Posterior cingulate gyrus (tissue), 11 donors: ENCODE data around the gene TRIM75.
"Not testable (repeated sequence)": the region's sequence is repeated elsewhere in the genome, so short reads cannot be mapped to it uniquely, and the experiment has no call there.

Experiments used
- DNase-seq, 10 donors: peaks; one replicate each; pipeline versions ENCODE4 v3.0.0 to v3.0.0-alpha.2; 2020 to 2021; ENCODE audit warnings: mixed read lengths in 3 of 10
- intact Hi-C: fragments of 100-400 bp; cut with DNase I; formaldehyde crosslinking; loops from one replicate; pipeline ENCODE4 v1.15.1; 2023

TRIM75 gene

GRCh38 chr4:165053645-165054044 is at the start of gene TRIM75:
Gene TRIM75 (plus strand): TSS chr4:165053866. CDS start chr4:165059148, 5,282 bp downstream.
- intact Hi-C loops: no loop called here
- DNase-seq: no peak

- no peak for DNase-seq
- intact Hi-C loops: no loop called here
Observed at GRCh38 chr4:165005352-165005925, 48.2 kb upstream of the TRIM75 start.

GRCh38 chr4:165006456-165006855 is 47.2 kb upstream of the TRIM75 start:
- intact Hi-C loops: no loop called here
- no peak for DNase-seq

GRCh38 chr4:165006886-165007285 is 46.8 kb upstream of the TRIM75 start:
- intact Hi-C loops: no loop called here
- no peak for DNase-seq

- intact Hi-C loops: no loop called here
- DNase-seq: no peak
Observed at GRCh38 chr4:165009493-165010227, 44.0 kb upstream of the TRIM75 start.

- intact Hi-C loops: no loop called here
Observed at GRCh38 chr4:165010487-165010886, 43.2 kb upstream of the TRIM75 start.

GRCh38 chr4:165010991-165011390 is 42.7 kb upstream of the TRIM75 start:
- no peak for DNase-seq
- intact Hi-C loops: no loop called here

More at GRCh38 chr4:165010487-165010886, 43.2 kb upstream of the TRIM75 start:
- DNase-seq: no peak

GRCh38 chr4:165011403-165011802 is 42.3 kb upstream of the TRIM75 start:
- no peak for DNase-seq
- intact Hi-C loops: no loop called here

- no peak for DNase-seq
- intact Hi-C loops: no loop called here
Observed at GRCh38 chr4:165013691-165014090, 40.0 kb upstream of the TRIM75 start.

- no peak for DNase-seq
- intact Hi-C loops: no loop called here
Observed at GRCh38 chr4:165016971-165017370, 36.7 kb upstream of the TRIM75 start.

GRCh38 chr4:165019995-165020394 is 33.7 kb upstream of the TRIM75 start:
- peak in 1 of 10 donors; percentile 44 for DNase-seq
- intact Hi-C loops: not testable (repeated sequence)

- DNase-seq, intact Hi-C loops: not testable (repeated sequence)
Observed at GRCh38 chr4:165025782-165026181, 27.9 kb upstream of the TRIM75 start.

GRCh38 chr4:165027762-165028402 is 25.8 kb upstream of the TRIM75 start:
- peak in 1 of 10 donors; percentile 31 for DNase-seq
- intact Hi-C loops: no loop called here

GRCh38 chr4:165031436-165032211 is 22.0 kb upstream of the TRIM75 start, which contains the start of gene TRIM60:
Gene TRIM60 (plus strand): TSS chr4:165031999. CDS start chr4:165040073, 8,074 bp downstream.
- DNase-seq: no peak
- intact Hi-C loops: no loop called here

- DNase-seq: no peak
- intact Hi-C loops: no loop called here
Observed at GRCh38 chr4:165048170-165048569, 5.5 kb upstream of the TRIM75 start.

- intact Hi-C loops: no loop called here
- no peak for DNase-seq
Observed at GRCh38 chr4:165052627-165053026, 1.0 kb upstream of the TRIM75 start.

- intact Hi-C loops: no loop called here
- no peak for DNase-seq
Observed at GRCh38 chr4:165055601-165056000, 1.9 kb downstream of the TRIM75 start.

- DNase-seq: no peak
- intact Hi-C loops: no loop called here
Observed at GRCh38 chr4:165058666-165059065, 5.0 kb downstream of the TRIM75 start.

- intact Hi-C loops: no loop called here
Observed at GRCh38 chr4:165059386-165059785, 5.7 kb downstream of the TRIM75 start.

GRCh38 chr4:165060938-165061337 is 7.3 kb downstream of the TRIM75 start:
- intact Hi-C loops: no loop called here
- no peak for DNase-seq

More at GRCh38 chr4:165059386-165059785, 5.7 kb downstream of the TRIM75 start:
- no peak for DNase-seq

- DNase-seq: no peak
- intact Hi-C loops: no loop called here
Observed at GRCh38 chr4:165070560-165070959, 16.9 kb downstream of the TRIM75 start.
